ENCODE data around the gene TXNDC11. TPM values are rescaled to one million over a fixed set of nuclear protein-coding genes. Genes with fewer than 3 reads are reported as not detected.
A peak's percentile ranks its signal among the peaks of the same experiment; 100 is the strongest.

The TXNDC11 gene
- total RNA-seq, 1 experiment from 2014 or later: 30.9 TPM

- Histone ChIP-seq H3K4me2 (no peak overlapping the region), H3K4me1 (replicated peaks; ENCODE audit: insufficient read depth) (no peaks in the 10 kb centered on the region), H3K9me3 (ENCODE audit: insufficient read depth, low read depth) (no peaks in the 10 kb centered on the region), H3F3A (ENCODE audit: insufficient read depth, low read depth) (peaks cover 16% of the 10 kb centered on the region; the same call in 1 of the 2 replicates), H2AFZ (no peak overlapping the region), H3K27me3 (ENCODE audit: insufficient read depth, low read depth) (no peaks in the 10 kb centered on the region), H3K79me2 (ENCODE audit: low read depth) (no peaks in the 10 kb centered on the region), H3K4me3 (no peak overlapping the region), H3K27ac (no peak overlapping the region), H4K20me1 (ENCODE audit: insufficient read depth) (no peaks in the 10 kb centered on the region), H3K36me3 (ENCODE audit: low read depth) (0 out of 2 replicates have a peak, but pooled peaks cover 4% of the 10 kb centered on the region), H3K9me2 (ENCODE audit: insufficient read depth) (no peaks in the 10 kb centered on the region)
- POLR2A ChIA-PET (ENCODE audit: unreplicated experiment): no interaction called here
- CTCF ChIA-PET: no interaction called here
- no TSS peak for BruUV-seq (replicated peaks)
- TF ChIP-seq EZH2 (IDR thresholded peaks at IDR 0.05; ENCODE audit: low read depth): no peak
- no peak for TF ChIP-seq CTCF (conservative IDR thresholded peaks at IDR 0.05)
- DNase-seq: no peak
- intact Hi-C loops (cut with micrococcal nuclease; ENCODE audit: unreplicated experiment): loop anchor here (10.0 kb wide), 1 partner anchor 272 kb away; no protein-coding TSS in a partner anchor
Measured at GRCh38 chr16:11676799-11677198, 65.9 kb downstream of the TXNDC11 start.

- H3K4me3 ChIP-seq: no peak overlapping the region
- intact Hi-C loops (cut with micrococcal nuclease; ENCODE audit: unreplicated experiment): loop anchor here (1.0 to 10.0 kb wide), 3 partner anchors 63 to 271 kb away; no protein-coding TSS in a partner anchor
Measured at GRCh38 chr16:11675561-11676511, 66.8 kb downstream of the TXNDC11 start.

More at GRCh38 chr16:11675561-11676511, 66.8 kb downstream of the TXNDC11 start:
- Histone ChIP-seq H3K4me1 (replicated peaks; ENCODE audit: insufficient read depth) (no peaks in the 10 kb centered on the region), H4K20me1 (ENCODE audit: insufficient read depth) (no peaks in the 10 kb centered on the region), H3K79me2 (ENCODE audit: low read depth) (no peaks in the 10 kb centered on the region), H3K27ac (no peak overlapping the region), H3K27me3 (ENCODE audit: insufficient read depth, low read depth) (no peaks in the 10 kb centered on the region), H2AFZ (no peak overlapping the region), H3K9me3 (ENCODE audit: insufficient read depth, low read depth) (no peaks in the 10 kb centered on the region), H3F3A (ENCODE audit: insufficient read depth, low read depth) (peaks cover 16% of the 10 kb centered on the region; the same call in 1 of the 2 replicates), H3K9me2 (ENCODE audit: insufficient read depth) (no peaks in the 10 kb centered on the region), H3K36me3 (ENCODE audit: low read depth) (0 out of 2 replicates have a peak, but pooled peaks cover 4% of the 10 kb centered on the region), H3K4me2 (no peak overlapping the region)
- no peak; the same call in 1 of the 2 replicates for TF ChIP-seq CTCF (conservative IDR thresholded peaks at IDR 0.05)
- TF ChIP-seq EZH2 (IDR thresholded peaks at IDR 0.05; ENCODE audit: low read depth): no peak
- peak; percentile 60 to 90 for DNase-seq
- ChIA-PET POLR2A (ENCODE audit: unreplicated experiment) (interaction anchor here (0.6 kb wide), 2 partner anchors 144 to 1435 kb away, joined by 4 to 9 read pairs; no protein-coding TSS in a partner anchor), CTCF (no interaction called here)
- no TSS peak for BruUV-seq (replicated peaks)

Measured in PC-9 (cell line).